Fibroblast of the aortic adventitia (primary cell): Measurements from ENCODE around the gene SQSTM1. TPM values are rescaled to one million over a fixed set of nuclear protein-coding genes. Genes with fewer than 3 reads are reported as not detected.

Source experiments
- DNase-seq: peaks from one replicate; pipeline ENCODE4 v3.0.0-alpha.2; 2010; ENCODE audit warnings: low read depth
- H3K4me3 ChIP-seq: 2 replicates; pipeline ENCODE4 v1.5.1; 2011; ENCODE audit warnings: low read depth, mild to moderate bottlenecking, control low read depth, low read length, moderate library complexity
- CTCF ChIP-seq: IDR thresholded peaks from 2 replicates; pipeline ENCODE4 v1.5.1; 2011; ENCODE audit warnings: mild to moderate bottlenecking, low read length, control low read depth, inconsistent platforms; ENCODE audit not compliant: insufficient read depth
- total RNA-seq: library from RNA; depleted of rRNA; stranded (reverse); fragments of >200 nt; gene quantifications from 2 replicates; pipeline ENCODE4 v1.2.3, GENCODE V29; 2012; ENCODE audit warnings: low replicate concordance

SQSTM1 gene
- total RNA-seq, 1 donor = 596 TPM

- no peak overlapping the region for H3K4me3 ChIP-seq
- no peak for DNase-seq
- no peak for TF ChIP-seq CTCF
Observed at GRCh38 chr5:179867079-179867465, 46.4 kb downstream of the SQSTM1 start.

GRCh38 chr5:179867476-179867875 is 46.8 kb downstream of the SQSTM1 start:
- H3K4me3 ChIP-seq = no peak overlapping the region
- no peak for DNase-seq
- TF ChIP-seq CTCF = no peak

- no peak overlapping the region for H3K4me3 ChIP-seq
- no peak for TF ChIP-seq CTCF
- DNase-seq = no peak
Observed at GRCh38 chr5:179868541-179868940, 47.8 kb downstream of the SQSTM1 start.

- no peak for TF ChIP-seq CTCF
- DNase-seq = no peak
- no peak overlapping the region for H3K4me3 ChIP-seq
Observed at GRCh38 chr5:179869101-179869500, 48.4 kb downstream of the SQSTM1 start.

- TF ChIP-seq CTCF = no peak
- H3K4me3 ChIP-seq = no peak overlapping the region
- DNase-seq = no peak
Observed at GRCh38 chr5:179869641-179870402, 49.1 kb downstream of the SQSTM1 start.

GRCh38 chr5:179870403-179870903 is 49.7 kb downstream of the SQSTM1 start:
- no peak overlapping the region for H3K4me3 ChIP-seq
- peak; percentile 20 for TF ChIP-seq CTCF
- peak; percentile 21 for DNase-seq
